ENCODE data around the gene LMTK3.
A peak's percentile ranks its signal among the peaks of the same experiment; 100 is the strongest.
"Not testable (repeated sequence)": the region's sequence is repeated elsewhere in the genome, so short reads cannot be mapped to it uniquely, and the experiment has no call there.

LMTK3 gene

DNA sequence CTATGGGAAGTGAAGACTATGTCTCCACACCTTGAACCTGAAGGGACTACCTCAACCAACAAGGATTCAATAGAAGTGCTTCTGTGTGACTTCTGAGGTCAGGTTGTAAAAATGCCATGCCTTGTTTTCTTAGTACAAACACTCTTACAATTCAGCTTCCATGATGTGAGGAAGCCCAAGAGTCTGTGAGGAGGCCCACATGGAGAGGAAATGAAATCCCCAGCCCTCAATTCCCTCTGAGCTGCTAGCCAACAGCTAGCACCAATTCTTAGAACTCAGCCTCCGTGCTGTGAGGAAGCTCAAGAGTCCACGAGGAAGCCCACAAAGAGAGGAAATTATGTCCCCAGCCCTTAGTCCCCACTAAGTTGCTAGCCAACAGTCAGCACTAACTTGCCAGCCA lies 12.6 kb upstream of the LMTK3 start:
- Mint-ChIP-seq H3K4me1 (no peaks in the 10 kb centered on the region), H3K27me3 (peaks cover 7% of the 10 kb centered on the region), H3K36me3 (peaks cover 5% of the 10 kb centered on the region), H3K4me3 (no peak overlapping the region), H3K27ac (no peak overlapping the region), H3K9me3 (peaks cover 28% of the 10 kb centered on the region)
- DNase-seq = no peak
- CTCF ChIA-PET = interaction anchor here (2.4 kb wide), 1 partner anchor 60 kb away, joined by 8 read pairs; no protein-coding TSS in a partner anchor

DNA sequence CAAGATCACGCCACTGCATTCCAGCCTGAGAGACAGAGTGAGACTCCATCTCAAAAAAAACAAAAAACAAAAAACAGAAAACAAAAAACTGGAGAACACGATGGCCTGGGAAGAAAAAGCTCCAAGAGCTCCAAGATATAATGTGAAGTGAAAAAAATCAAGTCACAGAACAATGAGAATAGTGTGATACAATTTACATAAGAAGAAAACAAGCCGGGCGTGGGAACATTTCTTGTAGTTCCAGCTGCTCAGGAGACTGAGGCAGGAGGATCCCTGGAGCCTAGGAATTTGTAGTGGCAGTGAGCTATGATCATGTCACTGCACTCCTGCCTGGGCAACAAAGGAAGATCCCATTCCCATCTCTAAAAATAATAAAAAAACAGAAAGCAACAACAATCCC lies 8.5 kb upstream of the LMTK3 start:
- Mint-ChIP-seq H3K4me3 (no peak overlapping the region), H3K27ac (no peak overlapping the region), H3K36me3 (peaks cover 4% of the 10 kb centered on the region), H3K9me3 (peaks cover 10% of the 10 kb centered on the region), H3K27me3 (peaks cover 8% of the 10 kb centered on the region), H3K4me1 (no peaks in the 10 kb centered on the region)
- CTCF ChIA-PET = no interaction called here
- DNase-seq = no peak

DNA sequence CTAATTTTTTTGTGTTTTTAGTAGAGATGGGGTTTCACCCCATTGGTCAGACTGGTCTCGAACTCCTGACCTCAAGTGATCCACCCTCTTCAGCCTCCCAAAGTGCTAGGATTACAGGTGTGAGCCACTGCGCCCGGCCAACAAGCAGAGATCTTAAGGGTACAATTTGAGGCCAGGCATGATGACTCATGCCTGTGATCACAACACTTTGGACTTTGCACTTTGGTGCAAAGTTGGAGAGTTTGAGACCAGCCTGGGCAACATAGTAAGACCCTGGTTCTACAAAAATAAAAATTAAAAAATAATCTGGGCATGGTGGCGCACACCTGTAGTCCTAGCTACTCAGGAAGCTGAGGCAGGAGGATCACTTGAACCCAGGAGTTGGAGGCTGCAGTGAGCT lies 7.8 kb upstream of the LMTK3 start:
- CTCF ChIA-PET = interaction anchor here (2.9 kb wide), 1 partner anchor 65 kb away, joined by 10 read pairs; no protein-coding TSS in a partner anchor
- H3K4me1 Mint-ChIP-seq, H3K36me3 Mint-ChIP-seq: not testable (repeated sequence)

DNA sequence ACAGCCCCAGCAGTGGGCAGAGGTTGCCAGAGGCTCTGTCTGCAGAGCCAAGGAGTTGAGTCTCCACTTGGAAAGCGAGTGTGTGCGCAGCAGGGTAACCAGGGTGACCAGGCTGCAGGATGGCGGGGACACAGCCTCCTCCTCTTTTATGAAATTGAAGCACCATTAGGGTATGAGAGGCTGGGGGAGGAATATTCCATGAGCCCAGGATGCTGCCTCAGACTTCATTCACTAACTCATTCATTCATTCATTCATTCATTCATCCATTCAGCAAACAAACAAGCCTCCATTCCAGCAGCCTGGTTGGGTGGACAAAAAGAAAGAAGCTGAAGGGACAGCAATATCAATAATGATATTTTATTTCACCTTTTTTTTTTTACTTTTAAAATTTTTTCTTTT lies 6.6 kb upstream of the LMTK3 start:
- CTCF ChIA-PET = interaction anchor here (2.9 kb wide), 1 partner anchor 66 kb away, joined by 10 read pairs; no protein-coding TSS in a partner anchor
- DNase-seq = no peak
- Mint-ChIP-seq H3K27me3 (peaks cover 4% of the 10 kb centered on the region), H3K4me3 (no peak overlapping the region), H3K36me3 (no peaks in the 10 kb centered on the region), H3K4me1 (peaks cover 6% of the 10 kb centered on the region), H3K9me3 (no peaks in the 10 kb centered on the region), H3K27ac (no peak overlapping the region)

More for the DNA sequence above, 7.8 kb upstream of the LMTK3 start:
- not testable (repeated sequence) for H3K27me3 Mint-ChIP-seq, H3K9me3 Mint-ChIP-seq, DNase-seq, H3K4me3 Mint-ChIP-seq, H3K27ac Mint-ChIP-seq

DNA sequence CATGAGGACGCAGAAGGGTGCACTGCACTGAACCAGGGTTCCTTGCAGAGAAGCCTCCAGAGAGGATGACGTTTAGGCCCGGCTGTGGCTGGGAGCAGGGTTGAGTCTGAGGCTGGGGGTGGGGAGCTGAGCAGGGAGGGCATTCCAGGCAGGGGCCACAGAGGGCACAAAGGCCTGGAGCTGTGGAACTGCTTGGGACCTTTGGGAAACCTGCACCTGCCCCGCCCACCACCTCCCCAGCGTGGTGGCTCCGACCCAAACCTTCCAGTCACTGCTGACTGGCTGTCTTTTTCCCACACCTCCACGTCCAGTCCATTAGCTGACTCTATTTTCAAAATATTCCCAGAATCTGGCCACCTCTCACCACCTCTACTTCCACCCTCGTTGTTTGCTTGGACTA lies 4.9 kb upstream of the LMTK3 start:
- H3K4me3 Mint-ChIP-seq = no peak overlapping the region
- no peak overlapping the region for H3K27ac Mint-ChIP-seq
- no peaks in the 10 kb centered on the region for H3K9me3 Mint-ChIP-seq
- peaks cover 6% of the 10 kb centered on the region for H3K4me1 Mint-ChIP-seq
- CTCF ChIA-PET = interaction anchor here (2.9 kb wide), 1 partner anchor 68 kb away, joined by 10 read pairs; no protein-coding TSS in a partner anchor
- H3K36me3 Mint-ChIP-seq = no peaks in the 10 kb centered on the region
- no peak for DNase-seq
- peaks cover 4% of the 10 kb centered on the region for H3K27me3 Mint-ChIP-seq

DNA sequence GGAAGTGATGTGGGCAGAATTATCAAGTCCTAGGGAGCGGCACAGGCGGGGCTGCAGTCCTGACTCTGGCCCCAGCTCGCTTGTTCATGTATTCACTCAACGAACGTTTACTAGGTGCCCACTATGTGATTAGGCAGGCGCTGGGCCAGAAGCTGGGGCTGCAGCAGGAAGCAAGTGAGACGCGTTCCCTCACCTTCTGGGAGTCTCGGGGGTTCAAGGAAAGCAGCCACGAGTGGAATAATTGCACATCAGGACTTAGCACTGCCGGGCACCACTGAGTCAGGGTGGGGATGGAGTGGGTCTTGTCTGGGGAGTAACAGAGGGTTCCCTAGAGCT lies 2.5 kb upstream of the LMTK3 start:
- Mint-ChIP-seq H3K9me3 (no peaks in the 10 kb centered on the region), H3K27me3 (peaks cover 12% of the 10 kb centered on the region), H3K4me3 (no peak overlapping the region), H3K36me3 (no peaks in the 10 kb centered on the region), H3K4me1 (peaks cover 16% of the 10 kb centered on the region), H3K27ac (peak overlapping the region; percentile 76)
- CTCF ChIA-PET = interaction anchor here (0.6 to 1.6 kb wide), 3 partner anchors 54 to 75 kb away, joined by 3 to 7 read pairs (median 4); no protein-coding TSS in a partner anchor
- DNase-seq = no peak

DNA sequence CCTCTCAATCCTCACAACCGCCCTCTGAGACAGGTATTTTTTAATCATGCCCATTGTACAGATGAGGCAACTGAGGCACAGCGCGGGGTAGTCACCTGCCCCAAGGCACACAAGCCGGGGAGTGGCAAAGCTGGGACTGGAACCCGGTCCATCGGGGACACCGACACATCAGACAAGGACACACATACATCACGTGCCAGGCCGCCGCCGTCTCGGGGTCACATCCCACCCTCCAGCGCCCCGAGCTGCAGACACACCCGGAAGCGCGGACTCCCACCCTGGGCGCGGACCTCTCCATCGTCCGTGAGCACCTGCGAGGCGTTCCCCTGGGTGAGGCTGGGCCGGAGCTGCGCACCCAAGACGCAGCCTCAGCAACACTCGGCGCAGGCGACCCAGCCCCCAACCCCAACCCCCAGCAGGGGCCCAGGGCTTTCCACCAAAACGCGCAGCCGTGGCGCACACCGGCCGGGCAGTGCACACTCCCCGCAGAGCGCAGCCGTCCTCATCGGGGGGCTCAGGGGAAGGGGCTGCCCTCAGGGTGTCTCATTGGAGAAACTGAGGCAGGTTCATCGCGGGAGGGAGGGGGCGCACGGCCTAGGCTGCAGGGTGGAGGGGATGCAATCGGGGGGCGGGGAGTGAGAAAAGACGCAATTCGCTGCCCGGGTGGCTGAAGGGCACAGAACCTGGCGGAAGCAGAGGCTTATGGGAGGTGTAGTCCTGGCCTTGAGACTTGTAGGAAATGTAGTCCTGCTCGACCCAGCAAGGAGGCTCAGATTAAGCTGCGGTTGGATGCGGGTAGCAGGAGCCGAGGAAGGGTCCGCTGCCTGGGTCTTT lies 1.9 kb upstream of the LMTK3 start:
- no peaks in the 10 kb centered on the region for H3K36me3 Mint-ChIP-seq
- peaks cover 16% of the 10 kb centered on the region for H3K4me1 Mint-ChIP-seq
- H3K27me3 Mint-ChIP-seq = peaks cover 15% of the 10 kb centered on the region
- CTCF ChIA-PET = interaction anchor here (0.6 to 1.6 kb wide), 5 partner anchors 20 to 199 kb away, joined by 3 to 7 read pairs (median 4); no protein-coding TSS in a partner anchor
- no peaks in the 10 kb centered on the region for H3K9me3 Mint-ChIP-seq
- no peak overlapping the region for H3K4me3 Mint-ChIP-seq
- H3K27ac Mint-ChIP-seq = peak overlapping the region; percentile 76
- peak; percentile 89 for DNase-seq

DNA sequence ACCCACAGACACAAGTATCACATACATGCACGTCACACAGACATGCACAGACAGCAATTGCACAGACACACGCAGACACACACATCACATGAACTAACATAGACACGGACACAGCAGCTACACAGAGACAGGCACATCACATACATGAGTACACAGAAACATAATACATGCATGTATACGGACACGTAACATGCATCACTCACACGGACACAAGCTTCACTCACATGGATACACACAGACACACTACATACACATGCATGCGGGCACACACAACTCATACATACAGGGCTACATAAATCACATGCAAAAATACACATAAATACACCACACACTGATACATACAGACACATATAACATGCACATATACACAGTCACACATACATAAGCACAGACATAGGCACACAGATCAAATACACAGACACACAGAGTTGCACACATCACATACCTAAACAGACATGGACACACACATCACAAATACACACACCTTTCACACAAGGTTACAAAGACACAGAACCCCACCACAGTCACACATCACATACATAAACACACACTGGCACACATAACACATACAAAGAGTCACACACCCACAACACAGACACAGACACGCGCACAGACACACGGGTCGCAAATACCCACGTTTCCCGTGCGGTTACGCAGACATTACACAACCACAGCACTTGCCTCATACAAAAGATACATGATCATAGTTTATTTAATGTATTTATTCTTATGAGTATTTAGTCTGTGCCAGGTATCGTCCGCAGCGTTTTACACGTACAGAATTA lies 1.1 kb upstream of the LMTK3 start:
- peaks cover 14% of the 10 kb centered on the region for H3K27me3 Mint-ChIP-seq
- no peak overlapping the region for H3K4me3 Mint-ChIP-seq
- no peaks in the 10 kb centered on the region for H3K9me3 Mint-ChIP-seq
- no peak overlapping the region for H3K27ac Mint-ChIP-seq
- CTCF ChIA-PET = interaction anchor here (0.6 to 1.6 kb wide), 3 partner anchors 19 to 198 kb away, joined by 3 to 7 read pairs (median 4); no protein-coding TSS in a partner anchor
- DNase-seq = no peak
- H3K4me1 Mint-ChIP-seq = peaks cover 16% of the 10 kb centered on the region
- H3K36me3 Mint-ChIP-seq = no peaks in the 10 kb centered on the region

DNA sequence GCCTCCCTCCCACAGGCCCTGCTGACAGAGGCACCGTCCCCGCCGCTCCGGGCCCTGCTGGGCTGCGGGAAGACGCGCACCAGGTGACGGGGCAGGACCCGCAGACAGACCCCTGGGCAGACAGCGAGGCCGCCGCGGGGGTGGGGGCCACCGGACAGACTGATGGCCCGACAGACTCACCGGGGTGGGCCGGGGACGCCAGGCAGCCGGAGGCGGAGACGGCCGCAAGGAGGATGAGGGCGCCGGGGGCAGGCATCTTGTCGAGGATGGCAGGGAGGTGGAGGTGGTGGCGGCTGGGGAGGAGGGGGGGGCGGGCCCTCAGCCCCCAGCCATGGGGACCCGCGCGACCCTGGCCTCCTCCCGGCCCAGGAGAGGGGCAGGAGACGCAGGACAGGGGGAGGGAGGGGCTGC lies 309 bp downstream of the LMTK3 start:
- Mint-ChIP-seq H3K9me3 (no peaks in the 10 kb centered on the region), H3K4me3 (peak overlapping the region; percentile 77), H3K36me3 (no peaks in the 10 kb centered on the region), H3K27me3 (peaks cover 14% of the 10 kb centered on the region), H3K4me1 (peaks cover 16% of the 10 kb centered on the region), H3K27ac (no peak overlapping the region)
- peak; percentile 48 for DNase-seq
- CTCF ChIA-PET = no interaction called here

DNA sequence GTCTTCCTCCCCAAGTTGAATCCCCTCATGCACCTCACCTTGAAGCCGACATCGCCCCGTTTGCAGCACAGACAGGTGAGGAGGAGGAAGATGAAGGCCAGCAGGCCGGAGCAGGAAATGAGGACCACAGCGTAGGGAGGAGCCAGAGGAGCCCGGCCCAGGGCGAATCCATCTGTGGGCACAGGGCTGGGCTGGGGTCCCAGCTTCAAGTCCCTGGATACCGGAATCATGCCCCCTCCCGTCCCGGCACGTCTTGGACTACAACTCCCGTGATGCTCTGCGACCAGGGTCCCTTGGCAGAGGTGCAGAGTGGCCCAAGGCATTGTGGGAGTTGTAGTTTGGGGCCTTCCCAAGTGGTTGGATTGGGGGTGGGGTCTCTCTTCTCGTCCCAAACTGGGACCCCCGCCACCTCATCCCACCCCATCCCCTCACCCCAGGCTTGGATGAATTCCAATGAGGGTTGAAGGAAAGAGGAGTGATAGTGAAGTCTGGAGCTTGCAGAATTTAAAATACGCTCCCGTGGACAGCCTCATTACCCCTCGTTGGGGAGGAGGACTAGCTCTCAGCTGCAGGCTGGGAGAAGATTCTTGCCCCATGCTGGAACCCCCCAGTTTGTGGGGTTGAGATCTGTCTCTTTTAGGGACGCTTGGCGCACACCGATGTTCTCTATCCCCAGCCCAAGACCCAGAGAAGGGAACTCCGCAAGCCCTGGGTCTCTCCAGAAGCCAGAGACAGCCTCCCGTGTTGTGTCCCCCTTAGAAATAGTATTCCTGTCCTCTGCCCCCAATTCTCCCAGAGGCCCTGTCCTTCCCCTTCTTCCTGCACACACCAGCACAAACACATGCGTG lies 990 bp downstream of the LMTK3 start:
- H3K27ac Mint-ChIP-seq = no peak overlapping the region
- peaks cover 14% of the 10 kb centered on the region for H3K27me3 Mint-ChIP-seq
- CTCF ChIA-PET = interaction anchor here (6.3 kb wide), 1 partner anchor 76 kb away, joined by 138 read pairs; no protein-coding TSS in a partner anchor
- H3K36me3 Mint-ChIP-seq = no peaks in the 10 kb centered on the region
- no peaks in the 10 kb centered on the region for H3K9me3 Mint-ChIP-seq
- H3K4me3 Mint-ChIP-seq = peak overlapping the region; percentile 77
- peaks cover 16% of the 10 kb centered on the region for H3K4me1 Mint-ChIP-seq
- peak; percentile 86 for DNase-seq

DNA sequence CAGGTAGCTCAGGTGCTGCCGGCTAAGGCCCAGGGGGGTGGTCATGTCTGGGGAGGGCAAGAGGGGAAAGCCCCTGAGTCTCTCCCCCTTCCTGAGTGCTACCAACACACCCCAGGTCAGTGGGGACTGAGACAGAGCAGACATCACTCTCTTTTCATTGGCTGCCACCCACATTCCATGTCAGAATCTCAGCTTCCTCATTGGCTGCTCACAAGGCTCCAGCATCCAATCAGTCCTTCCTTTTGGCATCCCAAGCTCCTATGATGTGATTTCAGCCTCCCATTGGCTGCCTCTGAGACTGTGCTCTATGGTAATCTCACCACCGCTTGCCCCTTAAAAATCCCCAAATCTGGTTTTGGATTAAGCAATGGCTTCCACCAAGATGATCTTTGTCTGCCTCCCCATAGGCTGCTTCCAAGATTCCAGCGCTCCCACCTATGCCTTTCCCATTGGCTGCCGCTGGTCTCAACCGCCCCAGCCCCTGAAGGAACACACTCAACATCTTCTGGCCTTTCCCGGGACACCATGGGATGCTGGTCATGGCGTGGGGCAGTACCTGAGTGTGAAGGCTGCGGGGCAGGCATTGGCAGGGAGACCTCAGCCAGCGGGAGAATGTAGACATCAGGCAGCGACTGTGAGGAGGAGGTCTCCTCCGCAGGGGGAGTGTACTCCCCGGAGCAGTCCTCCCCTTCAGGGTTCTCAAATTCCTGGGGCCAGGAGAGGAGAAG lies 2.0 kb downstream of the LMTK3 start:
- Mint-ChIP-seq H3K27ac (no peak overlapping the region), H3K36me3 (no peaks in the 10 kb centered on the region), H3K27me3 (peaks cover 14% of the 10 kb centered on the region), H3K4me3 (no peak overlapping the region), H3K4me1 (peaks cover 16% of the 10 kb centered on the region), H3K9me3 (no peaks in the 10 kb centered on the region)
- CTCF ChIA-PET = interaction anchor here (2.8 to 6.3 kb wide), 3 partner anchors 20 to 99 kb away, joined by 13 to 138 read pairs (median 30); no protein-coding TSS in a partner anchor
- DNase-seq = no peak

DNA sequence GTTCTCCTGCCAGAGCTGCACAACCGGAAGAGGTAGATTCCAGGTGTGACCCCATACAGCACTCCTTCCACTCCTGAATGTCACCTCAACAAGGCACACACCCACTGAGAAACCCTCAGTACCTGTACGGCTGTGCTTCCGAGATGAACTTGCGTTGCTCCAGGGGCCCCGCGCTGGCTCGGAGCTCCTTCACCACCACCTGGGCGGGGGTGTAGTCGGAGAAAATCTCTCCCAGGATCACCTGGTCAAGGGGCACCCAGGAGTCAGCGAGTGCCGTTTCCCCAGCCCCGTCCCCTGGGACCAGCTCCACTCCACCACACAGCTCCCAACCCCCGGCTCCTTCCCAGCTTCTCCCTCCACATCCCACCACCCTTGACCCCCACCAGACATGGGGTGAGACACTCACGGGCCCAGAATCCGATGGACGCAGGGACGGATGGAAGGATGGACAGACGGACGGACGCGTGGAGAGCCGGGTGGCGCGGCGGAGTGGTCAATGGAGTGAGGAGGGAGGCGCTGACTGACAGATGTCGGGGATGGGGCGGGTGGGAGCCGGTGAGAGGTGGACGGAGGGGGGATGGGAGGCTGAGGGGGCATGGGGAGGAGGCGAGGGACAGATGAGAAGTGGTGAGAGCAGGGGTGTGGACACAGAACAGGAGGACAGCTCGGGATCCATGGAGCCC lies 2.8 kb downstream of the LMTK3 start:
- Mint-ChIP-seq H3K27ac (no peak overlapping the region), H3K9me3 (no peaks in the 10 kb centered on the region), H3K4me3 (no peak overlapping the region), H3K27me3 (peaks cover 17% of the 10 kb centered on the region), H3K4me1 (peaks cover 14% of the 10 kb centered on the region), H3K36me3 (no peaks in the 10 kb centered on the region)
- DNase-seq = no peak
- CTCF ChIA-PET = interaction anchor here (0.7 to 6.3 kb wide), 6 partner anchors 19 to 137 kb away, joined by 3 to 138 read pairs (median 8); partner anchors contain the start of gene CA11
